K562 (cell line): ENCODE measurements around the gene S100A7A. TPM values are rescaled to one million over a fixed set of nuclear protein-coding genes. Genes with fewer than 3 reads are reported as not detected.

ENCODE experiments used
- BRD4 ChIP-seq: fragments of 200-600 bp; sonication (generic); IDR thresholded peaks from 2 replicates; pipeline ENCODE4 v1.6.1; 2017; ENCODE audit warnings: inconsistent platforms
- HDAC1 ChIP-seq, 2 experiments: fragments of 450-650 bp; IDR thresholded peaks; 2 replicates each; pipeline ENCODE4 v1.6.1; 2016 to 2017; ENCODE audit warnings: inconsistent platforms in 1 of 2, mild to moderate bottlenecking in 1 of 2, moderate library complexity in 1 of 2
- NCOA6 ChIP-seq: fragments of 450-650 bp; IDR thresholded peaks from 2 replicates; pipeline ENCODE4 v1.6.1; 2017; ENCODE audit warnings: mild to moderate bottlenecking
- NR1H2 ChIP-seq: sonication (generic); formaldehyde crosslinking; IDR thresholded peaks from 2 replicates; pipeline ENCODE4 v1.4.0; 2020; ENCODE audit warnings: mild to moderate bottlenecking, missing genetic modification reagents
- SMAD2 ChIP-seq: fragments of 150-350 bp; IDR thresholded peaks from 2 replicates; pipeline ENCODE4 v1.6.1; 2014; ENCODE audit warnings: low read depth, mild to moderate bottlenecking, low read length
- TCF7 ChIP-seq: sonication (generic); IDR thresholded peaks from 2 replicates; pipeline ENCODE4 v1.6.1; 2016; ENCODE audit warnings: antibody characterized with exemption, borderline replicate concordance
- ZKSCAN8 ChIP-seq: fragments of 200-800 bp; sonication (Bioruptor generic); IDR thresholded peaks from 2 replicates; pipeline ENCODE4 v1.6.1; 2016; ENCODE audit warnings: missing genetic modification characterization, missing compliant biosample characterization
- ZNF140 ChIP-seq: fragments of 250-450 bp; sonication (Bioruptor Pico); IDR thresholded peaks from 2 replicates; pipeline ENCODE4 v1.8.0; 2021; ENCODE audit warnings: moderate library complexity, mild to moderate bottlenecking, inconsistent platforms
- ZNF282 ChIP-seq: sonication (generic); formaldehyde crosslinking; IDR thresholded peaks from 2 replicates; pipeline ENCODE4 v1.8.1; 2023; ENCODE audit warnings: missing genetic modification reagents
- ZNF561 ChIP-seq: fragments of 450-650 bp; formaldehyde crosslinking; conservative IDR thresholded peaks from 2 replicates; pipeline ENCODE4 v1.4.0; 2020; ENCODE audit warnings: mild to moderate bottlenecking, moderate library complexity
- ZNF707 ChIP-seq: fragments of 250-450 bp; sonication (Bioruptor Pico); conservative IDR thresholded peaks from 2 replicates; pipeline ENCODE4 v1.8.0; 2022; ENCODE audit warnings: inconsistent platforms, mild to moderate bottlenecking, moderate library complexity
- polyA plus RNA-seq, 8 experiments: library from polyadenylated mRNA; depleted of rRNA in 4 of 8; stranded (reverse) in 5 of 8; unstranded in 3 of 8; fragments of >200 nt; fragmentation: Nextera tagmentation in 2 of 8; fragmentation: Illumina TruSeq in 1 of 8; extraction: Ambion mirVana in 2 of 8; extraction: Trizol in 1 of 8; gene quantifications; 2 replicates each; pipeline versions ENCODE4 v1.2.1 to v1.2.3, GENCODE V29; 2011 to 2014; ENCODE audit warnings: inconsistent platforms in 1 of 8, missing spikeins in 1 of 8
- total RNA-seq, 7 experiments: library from RNA; depleted of rRNA in 6 of 7; stranded (reverse); fragments of >200 nt in 6 of 7; fragmentation: Illumina TruSeq in 2 of 7; extraction: Trizol in 2 of 7; gene quantifications; 2 replicates each; pipeline versions ENCODE4 v1.2.1 to v1.2.3, GENCODE V29; 2011 to 2021; ENCODE audit warnings: low replicate concordance in 1 of 7
- TF ChIP-seq, protein P1 (sequence below): fragments of 250-450 bp; sonication (Bioruptor Pico); IDR thresholded peaks from 2 replicates; pipeline ENCODE4 v1.9.0; 2021; ENCODE audit warnings: mild to moderate bottlenecking
- TF ChIP-seq, protein P2 (sequence below): IDR thresholded peaks from 2 replicates; pipeline ENCODE4 v1.6.1; 2011; ENCODE audit not compliant: insufficient read length; ENCODE audit errors: extremely low read depth
- TF ChIP-seq, protein P3 (sequence below): sonication (generic); formaldehyde crosslinking; IDR thresholded peaks from 2 replicates; pipeline ENCODE4 v1.8.1; 2023; ENCODE audit warnings: mild to moderate bottlenecking, missing genetic modification reagents
- TF ChIP-seq, protein P4 (sequence below): fragments of 250-450 bp; sonication (Bioruptor Pico); IDR thresholded peaks from 2 replicates; pipeline ENCODE4 v1.5.0; 2021; ENCODE audit warnings: mild to moderate bottlenecking, moderate library complexity
- TF ChIP-seq, protein P5 (sequence below): sonication (generic); formaldehyde crosslinking; IDR thresholded peaks from 2 replicates; pipeline ENCODE4 v1.8.0; 2022; ENCODE audit warnings: mild to moderate bottlenecking, missing genetic modification reagents

The S100A7A gene
- total and polyA plus RNA-seq, 9 of the 15 experiments (the other 6 are each of a cell fraction or from before 2014, with no cell fraction given), result not detected

DNA sequence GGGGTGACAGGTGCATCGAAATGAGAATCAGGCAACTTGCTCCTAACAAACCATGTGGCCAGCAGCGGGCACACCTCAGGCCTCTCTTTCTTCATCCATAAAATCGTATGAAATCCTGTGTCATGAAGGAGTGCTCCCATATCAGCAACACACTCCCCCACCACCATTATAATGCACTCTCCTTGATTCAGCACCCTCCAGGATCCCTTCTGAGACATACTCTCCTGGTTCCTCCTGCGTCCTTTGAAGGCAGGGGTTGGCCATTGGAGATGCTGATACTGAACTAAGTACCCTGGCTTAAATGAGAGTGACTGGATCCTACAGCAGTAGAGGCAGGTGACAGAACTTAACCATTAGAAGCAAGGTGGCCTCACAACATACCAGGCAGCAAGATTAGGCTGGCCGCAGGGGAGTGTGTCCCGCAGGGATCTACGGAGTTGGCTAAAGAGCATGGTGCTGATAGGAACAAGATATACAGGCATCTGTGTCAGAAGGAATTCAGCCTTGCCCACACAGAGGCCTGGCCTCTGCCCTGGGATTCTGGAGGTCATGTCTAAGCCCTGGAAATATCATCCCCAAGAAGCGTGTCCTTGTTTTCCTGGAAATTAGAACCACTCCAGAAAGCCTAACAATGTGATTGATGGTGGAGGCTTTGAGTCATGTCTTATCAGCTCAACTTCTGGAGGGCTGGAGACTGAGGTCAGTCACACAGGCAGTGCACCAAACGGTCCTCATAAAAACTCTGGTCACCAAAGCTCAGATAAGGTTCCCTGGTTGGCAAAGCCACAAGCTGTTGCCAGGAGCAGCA lies 16.8 kb downstream of the S100A7A start (continued):
- no peak for TF ChIP-seq ZNF707 (CRISPR knock-in tag)
- TF ChIP-seq ZNF140 (CRISPR knock-in tag), result no peak
- TF ChIP-seq, protein P1, sequence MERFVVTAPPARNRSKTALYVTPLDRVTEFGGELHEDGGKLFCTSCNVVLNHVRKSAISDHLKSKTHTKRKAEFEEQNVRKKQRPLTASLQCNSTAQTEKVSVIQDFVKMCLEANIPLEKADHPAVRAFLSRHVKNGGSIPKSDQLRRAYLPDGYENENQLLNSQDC, result no peak
- TF ChIP-seq, protein P2, sequence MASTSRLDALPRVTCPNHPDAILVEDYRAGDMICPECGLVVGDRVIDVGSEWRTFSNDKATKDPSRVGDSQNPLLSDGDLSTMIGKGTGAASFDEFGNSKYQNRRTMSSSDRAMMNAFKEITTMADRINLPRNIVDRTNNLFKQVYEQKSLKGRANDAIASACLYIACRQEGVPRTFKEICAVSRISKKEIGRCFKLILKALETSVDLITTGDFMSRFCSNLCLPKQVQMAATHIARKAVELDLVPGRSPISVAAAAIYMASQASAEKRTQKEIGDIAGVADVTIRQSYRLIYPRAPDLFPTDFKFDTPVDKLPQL, result no peak
- TF ChIP-seq SMAD2, result no peak
- TF ChIP-seq TCF7, result no peak
- TF ChIP-seq ZNF282 (CRISPR knock-in tag), result no peak
- no peak for TF ChIP-seq BRD4
- TF ChIP-seq, protein P3, sequence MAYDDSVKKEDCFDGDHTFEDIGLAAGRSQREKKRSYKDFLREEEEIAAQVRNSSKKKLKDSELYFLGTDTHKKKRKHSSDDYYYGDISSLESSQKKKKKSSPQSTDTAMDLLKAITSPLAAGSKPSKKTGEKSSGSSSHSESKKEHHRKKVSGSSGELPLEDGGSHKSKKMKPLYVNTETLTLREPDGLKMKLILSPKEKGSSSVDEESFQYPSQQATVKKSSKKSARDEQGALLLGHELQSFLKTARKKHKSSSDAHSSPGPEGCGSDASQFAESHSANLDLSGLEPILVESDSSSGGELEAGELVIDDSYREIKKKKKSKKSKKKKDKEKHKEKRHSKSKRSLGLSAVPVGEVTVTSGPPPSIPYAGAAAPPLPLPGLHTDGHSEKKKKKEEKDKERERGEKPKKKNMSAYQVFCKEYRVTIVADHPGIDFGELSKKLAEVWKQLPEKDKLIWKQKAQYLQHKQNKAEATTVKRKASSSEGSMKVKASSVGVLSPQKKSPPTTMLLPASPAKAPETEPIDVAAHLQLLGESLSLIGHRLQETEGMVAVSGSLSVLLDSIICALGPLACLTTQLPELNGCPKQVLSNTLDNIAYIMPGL (CRISPR knock-in tag), result no peak
- peak in 1 of 2 experiments; percentile 94; a peak in 2 of 4 replicates for TF ChIP-seq HDAC1 (IDR thresholded peaks at IDR 0.05)
- no peak for TF ChIP-seq NCOA6
- TF ChIP-seq, protein P4, sequence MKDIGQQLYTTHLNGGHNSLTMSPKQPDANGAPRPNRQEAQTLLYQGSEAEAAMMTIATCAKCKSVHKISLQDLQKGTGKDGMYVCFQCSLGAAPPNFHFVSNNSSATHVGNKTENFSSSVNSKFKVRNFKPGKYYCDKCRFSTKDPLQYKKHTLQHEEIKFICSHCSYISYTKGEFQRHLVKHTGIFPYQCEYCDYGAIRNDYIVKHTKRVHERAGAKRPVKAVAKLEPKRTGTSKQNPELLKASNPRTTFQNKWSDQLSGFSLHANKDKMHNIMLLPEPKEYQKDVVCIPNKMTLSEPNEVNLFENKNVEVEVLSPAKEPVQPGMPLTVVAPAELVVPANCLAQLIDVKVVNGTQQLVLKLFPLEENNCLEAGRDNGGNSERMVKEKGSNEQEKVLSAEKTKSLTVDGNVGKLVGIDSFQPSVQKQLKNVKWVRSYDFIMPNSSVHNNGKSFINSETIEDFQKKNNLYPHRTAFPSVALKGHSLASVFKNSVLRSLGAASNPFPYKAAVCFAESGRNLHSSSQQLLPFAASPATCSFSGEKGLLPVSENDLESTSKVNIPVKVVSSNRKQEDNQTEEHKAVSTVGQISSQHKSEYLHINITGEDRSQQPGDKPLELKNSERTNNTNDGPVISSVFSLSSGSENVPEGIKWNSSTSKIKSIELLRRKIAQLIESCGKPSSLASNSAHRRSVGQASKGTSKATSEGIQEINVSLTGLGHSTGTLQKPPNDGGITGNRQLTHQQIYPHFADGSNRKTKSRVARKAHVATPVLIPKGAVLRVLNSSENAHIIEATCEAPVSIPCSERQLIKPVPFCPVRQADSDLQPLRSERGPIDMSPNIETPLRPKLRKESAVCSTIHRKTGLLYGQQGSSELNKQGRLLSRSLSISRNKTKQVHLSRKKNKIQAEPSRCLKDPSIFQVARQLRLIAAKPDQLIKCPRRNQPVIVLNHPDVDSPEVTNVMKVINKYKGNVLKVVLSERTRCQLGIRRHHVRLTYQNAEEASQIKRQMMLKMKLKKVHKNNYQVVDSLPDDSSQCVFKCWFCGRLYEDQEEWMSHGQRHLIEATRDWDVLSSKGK (CRISPR knock-in tag), result no peak
- no peak for TF ChIP-seq NR1H2 (CRISPR knock-in tag)
- TF ChIP-seq, protein P5, sequence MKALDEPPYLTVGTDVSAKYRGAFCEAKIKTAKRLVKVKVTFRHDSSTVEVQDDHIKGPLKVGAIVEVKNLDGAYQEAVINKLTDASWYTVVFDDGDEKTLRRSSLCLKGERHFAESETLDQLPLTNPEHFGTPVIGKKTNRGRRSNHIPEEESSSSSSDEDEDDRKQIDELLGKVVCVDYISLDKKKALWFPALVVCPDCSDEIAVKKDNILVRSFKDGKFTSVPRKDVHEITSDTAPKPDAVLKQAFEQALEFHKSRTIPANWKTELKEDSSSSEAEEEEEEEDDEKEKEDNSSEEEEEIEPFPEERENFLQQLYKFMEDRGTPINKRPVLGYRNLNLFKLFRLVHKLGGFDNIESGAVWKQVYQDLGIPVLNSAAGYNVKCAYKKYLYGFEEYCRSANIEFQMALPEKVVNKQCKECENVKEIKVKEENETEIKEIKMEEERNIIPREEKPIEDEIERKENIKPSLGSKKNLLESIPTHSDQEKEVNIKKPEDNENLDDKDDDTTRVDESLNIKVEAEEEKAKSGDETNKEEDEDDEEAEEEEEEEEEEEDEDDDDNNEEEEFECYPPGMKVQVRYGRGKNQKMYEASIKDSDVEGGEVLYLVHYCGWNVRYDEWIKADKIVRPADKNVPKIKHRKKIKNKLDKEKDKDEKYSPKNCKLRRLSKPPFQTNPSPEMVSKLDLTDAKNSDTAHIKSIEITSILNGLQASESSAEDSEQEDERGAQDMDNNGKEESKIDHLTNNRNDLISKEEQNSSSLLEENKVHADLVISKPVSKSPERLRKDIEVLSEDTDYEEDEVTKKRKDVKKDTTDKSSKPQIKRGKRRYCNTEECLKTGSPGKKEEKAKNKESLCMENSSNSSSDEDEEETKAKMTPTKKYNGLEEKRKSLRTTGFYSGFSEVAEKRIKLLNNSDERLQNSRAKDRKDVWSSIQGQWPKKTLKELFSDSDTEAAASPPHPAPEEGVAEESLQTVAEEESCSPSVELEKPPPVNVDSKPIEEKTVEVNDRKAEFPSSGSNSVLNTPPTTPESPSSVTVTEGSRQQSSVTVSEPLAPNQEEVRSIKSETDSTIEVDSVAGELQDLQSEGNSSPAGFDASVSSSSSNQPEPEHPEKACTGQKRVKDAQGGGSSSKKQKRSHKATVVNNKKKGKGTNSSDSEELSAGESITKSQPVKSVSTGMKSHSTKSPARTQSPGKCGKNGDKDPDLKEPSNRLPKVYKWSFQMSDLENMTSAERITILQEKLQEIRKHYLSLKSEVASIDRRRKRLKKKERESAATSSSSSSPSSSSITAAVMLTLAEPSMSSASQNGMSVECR (CRISPR knock-in tag), result no peak
- no peak for TF ChIP-seq ZKSCAN8
- no peak for TF ChIP-seq ZNF561 (CRISPR knock-in tag)
